M059J (cell line): ENCODE measurements around the gene ALDH8A1. TPM values are rescaled to one million over a fixed set of nuclear protein-coding genes. Genes with fewer than 3 reads are reported as not detected.
"Not testable (repeated sequence)": the region's sequence is repeated elsewhere in the genome, so short reads cannot be mapped to it uniquely, and the experiment has no call there.

Experiments
- DNase-seq: peaks from one replicate; pipeline ENCODE4 v3.0.0-alpha.2; 2012; ENCODE audit warnings: low read depth
- total RNA-seq: library from RNA; depleted of rRNA; stranded (reverse); fragments of >200 nt; shearing (Covaris generic); gene quantifications from 2 replicates; pipeline ENCODE4 v1.2.3, GENCODE V29; 2014

ALDH8A1 gene
- total RNA-seq, 1 experiment from 2014 or later, result not detected

DNA sequence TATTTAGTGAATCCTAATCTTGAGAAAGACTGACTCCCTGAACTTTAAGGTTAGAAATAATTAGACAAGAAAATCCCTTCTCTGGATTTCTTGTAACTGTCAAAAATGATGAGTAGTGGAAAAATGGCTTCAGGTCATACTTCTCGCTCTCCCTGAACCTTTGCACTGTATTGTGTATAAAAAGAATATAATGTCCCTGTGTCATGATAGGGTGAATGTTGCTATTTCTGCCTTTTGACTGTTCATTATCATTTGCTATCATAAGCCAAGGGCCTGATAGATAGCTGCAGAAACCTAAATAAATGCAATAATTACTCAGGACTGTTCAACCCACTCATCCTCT is 39.3 kb downstream of the ALDH8A1 start:
- DNase-seq, result peak; percentile 31

- peak; percentile 34 for DNase-seq
Observed at GRCh38 chr6:134909701-134910592, 40.0 kb downstream of the ALDH8A1 start.

- DNase-seq, result peak; percentile 98
Observed at GRCh38 chr6:134908906-134909516, 40.9 kb downstream of the ALDH8A1 start.

DNA sequence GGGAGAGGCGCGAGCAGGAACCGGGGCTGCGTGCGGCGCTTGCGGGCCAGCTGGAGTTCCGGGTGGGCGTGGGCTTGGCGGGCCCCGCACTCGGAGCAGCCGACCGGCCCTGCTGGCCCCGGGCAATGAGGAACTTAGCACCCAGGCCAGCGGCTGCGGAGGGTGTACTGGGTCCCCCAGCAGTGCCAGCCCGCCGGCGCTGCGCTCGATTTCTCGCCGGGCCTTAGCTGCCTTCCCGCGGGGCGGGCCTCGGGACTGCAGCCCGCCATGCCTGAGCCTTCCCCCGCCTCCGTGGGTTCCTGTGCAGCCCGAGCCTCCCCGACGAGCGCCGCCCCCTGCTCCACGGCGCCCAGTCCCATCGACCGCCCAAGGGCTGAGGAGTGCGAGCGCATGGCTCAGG is 45.2 kb downstream of the ALDH8A1 start:
- DNase-seq, result not testable (repeated sequence)

GRCh38 chr6:134903448-134903847 is 46.5 kb downstream of the ALDH8A1 start:
- DNase-seq, result no peak

DNA sequence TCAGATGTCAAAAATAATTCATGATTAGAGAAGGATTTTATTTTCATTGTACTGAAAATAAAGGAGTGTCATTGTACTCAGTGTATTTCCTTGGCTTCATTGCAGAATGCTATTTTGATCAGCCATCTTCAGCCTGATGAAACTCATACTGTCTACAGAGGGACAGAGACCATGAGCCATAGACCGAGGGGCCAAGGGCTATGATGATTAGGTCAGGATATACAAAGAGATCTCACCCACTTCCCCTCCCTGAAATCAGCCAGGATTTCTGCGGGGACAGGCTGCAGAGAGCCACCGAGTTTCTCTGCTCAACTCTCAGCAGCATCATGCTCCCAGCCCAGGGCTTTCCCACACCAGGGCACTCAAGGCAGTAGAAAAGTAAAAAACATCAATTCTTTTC is 47.0 kb downstream of the ALDH8A1 start:
- DNase-seq, result no peak

DNA sequence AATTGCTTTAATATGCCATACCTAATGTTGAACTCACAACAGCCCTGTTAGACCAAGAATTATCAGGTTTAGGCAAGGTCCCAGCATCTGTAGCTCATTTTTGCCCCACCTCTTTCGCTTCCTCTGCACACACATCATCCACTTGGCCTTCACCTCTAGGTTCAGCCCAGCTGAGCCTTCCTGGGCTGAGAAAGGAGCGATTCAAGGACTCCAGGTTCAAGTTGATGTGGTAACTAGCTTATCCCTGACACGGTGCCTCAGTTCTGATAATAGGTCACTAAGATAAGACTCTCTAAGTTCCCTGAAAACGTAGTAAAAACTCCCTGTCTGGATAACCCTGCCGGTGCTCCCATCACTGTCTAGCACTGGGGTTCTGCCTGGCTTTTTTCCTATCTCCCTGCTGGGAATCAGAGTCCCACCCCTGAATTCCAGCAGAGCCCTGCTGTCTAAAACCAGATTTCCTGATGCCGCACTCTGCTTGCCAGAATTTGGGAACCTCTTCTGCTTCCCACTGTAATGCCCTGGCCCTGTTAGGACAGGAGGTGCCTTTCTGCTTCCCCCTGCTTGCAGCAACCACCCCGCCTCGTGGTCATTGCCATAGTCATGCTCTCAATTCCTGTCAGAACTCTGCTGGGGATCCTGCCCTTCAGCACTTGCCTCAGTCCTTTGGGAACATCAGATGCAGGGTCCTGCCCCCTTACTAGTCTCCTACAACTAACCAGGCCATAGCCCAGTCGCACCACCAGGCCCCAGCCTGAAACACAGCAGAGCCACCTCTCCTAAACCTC is 47.6 kb downstream of the ALDH8A1 start:
- no peak for DNase-seq

DNA sequence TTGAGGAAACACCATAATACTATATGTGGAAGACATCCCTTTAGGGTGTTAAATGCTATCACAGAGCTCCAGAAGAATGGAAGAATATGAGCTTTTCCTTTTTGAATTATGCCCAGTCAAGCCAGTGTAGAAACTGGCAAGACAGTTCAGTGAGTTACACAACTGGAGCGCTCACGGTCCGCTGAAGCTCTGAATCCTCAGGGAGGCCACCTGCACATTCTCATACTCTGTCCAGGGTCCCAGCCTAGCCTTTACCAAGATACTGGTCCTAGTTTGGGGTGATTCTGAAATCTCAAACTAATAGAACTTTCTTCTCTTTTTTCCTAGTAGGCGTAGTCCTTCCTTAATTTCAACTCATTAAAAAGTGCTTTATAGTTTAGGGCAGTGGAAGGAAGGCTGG is 51.3 kb downstream of the ALDH8A1 start:
- no peak for DNase-seq

DNA sequence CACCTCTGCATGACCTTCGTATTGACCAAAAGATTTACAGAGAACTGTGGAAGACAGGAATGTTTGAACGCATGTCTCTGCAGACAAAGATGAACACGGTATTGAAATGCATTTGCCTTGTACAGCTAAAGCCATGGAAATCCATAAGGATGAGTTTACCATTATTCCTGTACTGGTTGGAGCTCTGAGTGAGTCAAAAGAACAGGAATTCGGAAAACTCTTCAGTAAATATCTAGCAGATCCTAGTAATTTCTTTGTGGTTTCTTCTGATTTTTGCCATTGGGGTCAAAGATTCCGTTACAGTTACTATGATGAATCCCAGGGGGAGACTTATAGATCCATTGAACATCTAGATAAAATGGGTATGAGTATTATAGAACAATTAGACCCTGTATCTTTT is 51.7 kb downstream of the ALDH8A1 start:
- not testable (repeated sequence) for DNase-seq

GRCh38 chr6:134896910-134897309 is 53.0 kb downstream of the ALDH8A1 start:
- DNase-seq, result no peak

DNA sequence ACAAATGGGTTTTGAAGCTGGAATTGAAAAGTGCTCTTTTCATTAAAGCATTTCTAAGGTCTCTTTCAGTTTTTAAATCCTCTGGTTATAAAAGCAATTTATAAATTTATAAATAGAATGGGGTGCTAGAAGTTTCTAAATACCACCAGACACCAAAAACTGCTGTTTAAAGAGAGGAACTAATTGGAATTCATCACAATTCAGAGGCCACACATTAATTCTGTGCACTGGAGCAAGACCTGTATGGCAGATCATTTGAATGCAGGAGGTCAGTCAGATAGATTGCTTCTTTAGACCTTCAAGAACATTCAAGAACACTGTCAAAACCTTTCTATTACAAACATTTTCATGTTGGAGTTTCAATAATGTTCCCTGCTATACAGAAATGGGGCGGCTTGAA is 55.1 kb downstream of the ALDH8A1 start:
- DNase-seq, result no peak

DNA sequence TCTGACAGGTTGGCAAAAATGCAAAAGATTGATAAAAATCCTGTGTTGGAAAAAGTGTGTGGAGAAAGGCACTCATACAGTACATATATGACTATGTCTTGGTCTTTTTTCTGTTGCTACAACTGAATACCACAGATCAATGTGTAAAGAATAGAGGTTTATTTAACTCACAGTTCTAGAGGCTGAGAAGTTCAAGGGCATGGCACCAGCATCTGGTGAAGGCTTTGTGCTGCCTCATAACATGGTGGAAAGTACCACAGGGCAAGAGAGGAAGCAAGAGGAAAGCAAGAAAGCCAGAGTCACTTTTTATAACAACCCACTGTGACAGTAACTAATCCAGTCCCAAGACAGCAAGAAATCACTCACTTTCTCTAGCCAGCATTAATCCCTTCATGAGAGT is 57.5 kb downstream of the ALDH8A1 start:
- no peak for DNase-seq

DNA sequence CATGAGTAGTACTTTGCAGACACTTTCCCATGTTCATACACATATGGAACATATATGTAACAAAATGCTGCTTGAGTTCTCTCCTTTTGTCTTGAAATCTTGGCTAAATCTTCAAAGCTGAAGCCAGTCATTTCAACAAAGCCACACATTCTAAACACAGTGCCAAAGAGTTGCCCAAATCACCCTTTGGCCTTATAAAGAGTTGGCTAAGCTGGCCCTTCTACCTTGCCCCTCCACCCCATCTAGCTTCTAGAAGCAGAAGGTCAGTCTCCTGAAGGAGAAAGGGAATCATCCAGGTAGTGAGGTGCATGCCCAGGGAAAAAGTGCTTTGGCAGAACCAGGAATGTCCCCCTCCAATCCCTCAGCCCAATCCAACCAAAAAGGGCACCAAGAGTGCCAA is 58.3 kb downstream of the ALDH8A1 start:
- DNase-seq, result no peak

GRCh38 chr6:134888316-134888715 is 61.6 kb downstream of the ALDH8A1 start:
- DNase-seq, result no peak

DNA sequence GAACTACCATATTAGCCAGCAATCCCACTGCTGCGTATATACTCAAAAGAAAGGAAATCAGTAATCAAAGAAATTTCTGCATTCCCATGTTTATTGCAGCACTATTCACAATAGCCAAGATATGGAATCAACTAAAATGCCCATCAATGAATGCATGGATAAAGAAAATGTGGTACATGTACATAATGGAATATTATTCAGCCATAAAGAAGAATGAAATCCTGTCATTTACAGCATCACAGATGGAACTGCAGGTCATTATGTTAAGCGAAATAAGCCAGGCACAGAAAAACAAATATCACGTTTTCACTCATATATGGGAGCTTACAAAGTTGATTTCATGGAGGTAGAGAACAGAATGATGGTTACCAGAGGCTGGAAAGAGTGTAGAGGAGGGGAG is 65.1 kb downstream of the ALDH8A1 start:
- no peak for DNase-seq

- DNase-seq, result no peak
Observed at GRCh38 chr6:134883314-134883713, 66.6 kb downstream of the ALDH8A1 start.

DNA sequence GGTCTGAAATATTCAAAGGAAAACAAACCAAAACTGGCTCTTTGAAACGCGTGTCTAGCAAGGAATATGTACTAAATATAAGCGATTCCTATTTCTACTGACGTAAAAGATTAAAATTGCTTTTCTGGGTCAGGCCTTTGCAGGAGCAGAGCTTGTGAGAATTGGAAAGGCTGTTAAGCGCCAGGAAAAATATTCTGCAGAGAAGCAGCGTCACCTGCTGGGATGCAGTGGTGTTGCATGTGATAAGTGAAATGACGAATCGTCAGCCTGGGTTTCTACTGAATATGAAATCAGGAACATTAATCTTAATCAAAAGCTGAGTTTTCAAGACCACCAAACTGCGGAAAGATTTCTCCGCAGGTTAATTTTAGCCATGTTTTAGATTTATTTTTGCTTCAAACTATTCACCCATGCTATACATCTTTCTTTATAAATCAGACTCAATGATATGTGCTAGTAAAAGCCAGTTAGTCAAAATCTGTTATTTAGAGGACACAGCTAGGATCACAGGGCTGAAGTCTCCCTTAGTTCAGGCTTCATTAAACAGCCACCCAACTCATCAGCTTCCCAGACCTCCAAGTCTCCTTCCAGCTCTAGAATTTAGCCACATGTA is 67.4 kb downstream of the ALDH8A1 start:
- DNase-seq, result peak; percentile 72

GRCh38 chr6:134880487-134881190 is 69.3 kb downstream of the ALDH8A1 start:
- peak; percentile 23 for DNase-seq

DNA sequence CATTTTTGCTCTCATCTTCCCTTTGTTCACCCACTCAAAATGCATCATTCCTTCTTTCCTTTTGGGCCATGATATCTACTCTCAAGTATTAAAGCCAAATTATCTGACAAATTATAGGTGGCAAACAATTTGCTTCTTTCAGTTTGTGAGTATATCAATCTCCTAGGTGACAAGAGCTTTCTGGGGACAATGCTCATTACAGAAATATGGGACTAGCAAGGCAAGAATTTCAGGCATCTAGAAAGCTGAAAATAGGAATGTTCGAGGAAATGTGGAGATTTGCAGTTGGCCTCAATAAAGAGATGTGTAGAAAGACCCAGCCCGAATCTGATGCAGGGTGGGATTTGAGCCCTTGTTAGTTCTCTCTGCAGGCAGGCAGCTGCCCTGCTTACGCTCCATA is 71.8 kb downstream of the ALDH8A1 start:
- DNase-seq, result no peak

- peak; percentile 12 for DNase-seq
Observed at GRCh38 chr6:134875367-134875766, 74.5 kb downstream of the ALDH8A1 start.
